GM10847 (cell line): ENCODE data around the gene SLC6A19.

Experiments
- POLR2A ChIP-seq: IDR thresholded peaks from 2 replicates; pipeline ENCODE4 v1.6.1; 2011; ENCODE audit not compliant: insufficient read length; ENCODE audit errors: extremely low read depth

SLC6A19 gene

DNA sequence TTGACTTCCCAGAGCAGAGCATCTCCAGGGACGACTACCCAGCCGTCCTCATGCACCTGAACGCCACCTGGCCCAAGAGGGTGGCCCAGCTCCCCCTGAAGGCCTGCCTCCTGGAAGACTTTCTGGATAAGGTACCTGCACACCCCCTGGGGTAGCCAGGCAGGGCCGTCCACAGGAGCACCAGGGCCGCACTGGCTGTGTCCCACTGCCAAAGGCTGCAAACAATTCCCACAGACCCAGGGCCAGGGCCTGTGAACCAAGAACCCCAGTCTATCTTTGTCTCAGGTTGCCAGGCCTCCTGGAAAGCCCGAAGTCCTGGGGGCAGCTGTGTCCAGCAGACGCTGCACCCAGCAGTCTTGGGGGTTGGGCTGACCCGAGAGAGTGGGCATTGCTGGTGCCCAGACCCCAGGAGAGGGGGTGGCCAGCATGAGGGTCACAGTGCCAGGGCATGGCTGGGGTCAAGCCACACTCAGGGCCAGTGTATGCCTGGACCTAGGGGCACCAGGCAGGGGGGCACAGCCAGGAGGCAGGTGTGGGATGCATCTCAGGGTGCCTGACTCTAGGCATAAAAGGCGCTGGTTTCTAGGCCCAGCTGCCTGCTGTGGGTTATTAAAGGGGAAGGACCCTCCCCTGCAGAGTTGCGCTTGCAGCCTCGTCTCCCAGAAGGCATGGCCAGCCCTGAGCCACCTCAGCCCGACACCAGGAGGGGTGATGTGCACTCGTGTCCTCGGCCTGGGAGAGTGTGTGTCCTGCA is 41.5 kb downstream of the SLC6A19 start:
- no peak for TF ChIP-seq POLR2A

DNA sequence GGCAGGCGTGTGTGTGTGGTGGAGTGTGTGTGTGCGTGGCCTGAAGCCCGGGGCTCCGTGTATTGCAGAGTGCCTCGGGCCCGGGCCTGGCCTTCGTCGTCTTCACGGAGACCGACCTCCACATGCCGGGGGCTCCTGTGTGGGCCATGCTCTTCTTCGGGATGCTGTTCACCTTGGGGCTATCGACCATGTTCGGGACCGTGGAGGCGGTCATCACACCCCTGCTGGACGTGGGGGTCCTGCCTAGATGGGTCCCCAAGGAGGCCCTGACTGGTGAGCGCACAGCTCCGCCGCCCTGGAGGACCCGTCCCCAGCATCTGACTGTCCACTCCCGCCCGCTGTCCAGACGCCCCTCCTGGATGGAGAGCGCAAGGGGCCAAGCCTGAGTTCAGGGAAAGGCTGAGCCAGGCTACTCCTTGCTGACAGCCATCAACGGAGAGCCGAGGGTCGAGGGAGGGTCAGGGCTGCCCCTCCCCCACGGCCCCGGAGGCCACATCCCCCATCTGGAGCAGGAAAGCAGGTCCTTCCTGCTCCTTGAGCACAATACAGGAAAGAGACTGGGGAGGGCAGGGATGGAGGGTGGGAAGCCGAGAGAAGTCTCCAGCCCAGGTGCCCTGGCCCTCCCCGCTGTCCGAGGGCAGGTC is 42.2 kb downstream of the SLC6A19 start:
- no peak for TF ChIP-seq POLR2A

DNA sequence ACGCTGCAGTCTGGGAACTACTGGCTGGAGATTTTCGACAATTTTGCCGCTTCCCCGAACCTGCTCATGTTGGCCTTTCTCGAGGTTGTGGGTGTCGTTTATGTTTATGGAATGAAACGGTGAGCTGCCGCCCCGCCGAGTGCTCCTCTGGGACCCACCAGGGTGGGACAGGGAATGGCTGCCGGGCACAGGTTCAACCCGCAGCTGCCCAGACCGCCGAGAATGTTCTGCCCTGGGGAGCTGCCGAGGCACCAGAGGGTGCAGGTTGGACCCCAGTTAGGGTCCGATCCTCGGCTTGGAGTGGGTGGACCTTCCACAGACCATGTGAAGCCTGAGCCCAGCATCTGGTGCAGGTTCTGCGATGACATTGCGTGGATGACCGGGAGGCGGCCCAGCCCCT is 42.9 kb downstream of the SLC6A19 start:
- TF ChIP-seq POLR2A = no peak

DNA sequence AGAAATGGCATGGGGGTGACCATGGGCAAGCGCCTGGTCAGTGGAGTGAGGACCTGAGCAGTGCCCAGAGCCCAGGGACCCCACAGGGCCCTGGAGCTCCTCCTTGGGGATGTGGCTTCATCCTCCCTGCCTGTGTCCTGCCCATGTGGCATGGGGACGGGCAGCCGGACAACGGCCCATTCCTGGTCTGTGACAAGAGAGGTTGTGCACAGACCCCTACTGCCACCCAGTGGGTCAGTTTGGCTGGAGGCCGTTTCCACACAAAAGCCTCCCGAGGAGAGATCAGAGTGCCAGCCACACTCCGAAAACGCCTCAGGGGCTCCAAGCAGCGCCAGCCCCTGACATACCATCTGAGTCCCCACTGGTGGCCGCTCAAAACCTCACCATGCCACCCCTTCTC is 43.6 kb downstream of the SLC6A19 start:
- TF ChIP-seq POLR2A = no peak

DNA sequence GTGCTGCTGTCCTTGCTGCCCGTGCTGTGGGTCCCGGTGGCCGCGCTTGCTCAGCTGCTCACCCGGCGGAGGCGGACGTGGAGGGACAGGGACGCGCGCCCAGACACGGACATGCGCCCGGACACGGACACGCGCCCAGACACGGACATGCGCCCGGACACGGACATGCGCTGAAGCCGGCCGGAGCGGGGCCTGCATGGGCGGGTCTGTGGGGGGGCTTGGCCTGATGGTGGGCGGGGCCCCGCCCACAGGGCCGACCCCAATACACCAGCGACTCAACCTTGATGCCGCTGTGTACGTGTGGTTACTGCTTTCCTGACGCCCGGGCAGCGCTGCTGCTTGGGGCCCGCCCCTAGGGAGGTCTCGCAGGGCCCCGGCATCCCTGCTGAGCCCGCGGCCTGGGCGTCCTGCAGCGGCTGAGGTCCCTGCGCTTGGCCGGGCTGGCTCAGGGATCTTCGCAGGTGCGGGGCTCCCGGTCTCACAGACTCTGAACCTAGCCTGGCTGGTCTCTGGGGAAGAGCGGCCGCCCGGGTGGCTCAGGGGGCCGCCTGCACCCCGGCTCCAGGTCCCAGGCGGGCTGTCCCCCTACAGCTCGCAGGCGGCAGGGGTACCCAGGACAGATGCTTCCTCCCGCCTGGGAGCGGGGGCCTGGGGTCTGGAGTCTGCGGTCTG is 44.6 kb downstream of the SLC6A19 start:
- no peak for TF ChIP-seq POLR2A

DNA sequence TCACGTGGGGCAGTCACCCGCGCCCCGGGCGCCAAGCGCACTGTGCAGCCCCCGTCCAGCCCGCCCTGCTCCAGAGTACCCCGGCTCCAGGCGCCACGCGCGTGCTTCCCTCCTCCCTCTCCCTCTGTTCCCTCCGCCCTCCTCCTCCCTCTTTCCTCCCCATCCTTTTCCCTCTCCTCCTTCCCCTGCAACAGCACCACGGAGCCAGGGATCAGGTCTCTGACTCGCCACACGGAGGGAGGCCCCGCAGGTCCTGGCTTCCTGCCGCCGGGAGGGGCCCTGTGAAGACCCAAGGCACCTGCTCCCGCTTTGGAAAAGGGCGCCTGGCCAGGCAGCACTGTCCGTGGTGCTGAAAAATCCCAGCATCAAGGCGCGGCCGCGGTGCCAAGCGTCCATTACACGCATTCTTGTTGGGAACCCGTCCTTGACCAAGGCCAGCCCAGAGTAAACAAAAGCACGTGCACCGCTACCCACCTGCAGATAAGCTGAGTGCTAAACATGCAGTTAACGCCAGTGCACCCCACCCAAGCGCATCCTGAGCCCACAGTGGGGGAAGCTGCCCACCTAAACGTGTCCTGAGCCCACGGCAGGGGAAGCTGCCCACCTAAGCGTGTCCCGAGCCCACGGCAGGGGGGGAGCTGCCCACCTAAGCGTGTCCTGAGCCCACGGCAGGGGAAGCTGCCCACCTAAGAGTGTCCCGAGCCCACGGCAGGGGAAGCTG is 45.5 kb downstream of the SLC6A19 start:
- TF ChIP-seq POLR2A = no peak

DNA sequence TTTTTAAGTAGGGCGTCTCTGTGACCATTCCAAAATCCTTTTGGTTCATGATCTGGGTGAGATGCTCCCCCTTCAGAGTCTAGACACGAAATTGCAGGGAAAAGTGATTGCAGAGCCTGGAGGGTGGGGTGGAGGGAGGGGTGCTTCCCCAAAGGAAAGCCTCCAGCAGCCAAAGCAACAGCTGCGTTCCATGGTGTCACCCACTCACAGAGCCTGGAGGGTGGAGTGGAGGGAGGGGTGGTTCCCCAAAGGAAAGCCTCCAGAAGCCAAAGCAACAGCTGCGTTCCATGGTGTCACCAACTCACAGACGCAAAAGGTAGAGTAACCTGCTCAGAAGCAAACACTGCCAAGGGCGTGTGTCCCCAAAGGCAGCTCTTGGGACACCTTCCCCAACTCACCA is 46.4 kb downstream of the SLC6A19 start:
- no peak for TF ChIP-seq POLR2A

DNA sequence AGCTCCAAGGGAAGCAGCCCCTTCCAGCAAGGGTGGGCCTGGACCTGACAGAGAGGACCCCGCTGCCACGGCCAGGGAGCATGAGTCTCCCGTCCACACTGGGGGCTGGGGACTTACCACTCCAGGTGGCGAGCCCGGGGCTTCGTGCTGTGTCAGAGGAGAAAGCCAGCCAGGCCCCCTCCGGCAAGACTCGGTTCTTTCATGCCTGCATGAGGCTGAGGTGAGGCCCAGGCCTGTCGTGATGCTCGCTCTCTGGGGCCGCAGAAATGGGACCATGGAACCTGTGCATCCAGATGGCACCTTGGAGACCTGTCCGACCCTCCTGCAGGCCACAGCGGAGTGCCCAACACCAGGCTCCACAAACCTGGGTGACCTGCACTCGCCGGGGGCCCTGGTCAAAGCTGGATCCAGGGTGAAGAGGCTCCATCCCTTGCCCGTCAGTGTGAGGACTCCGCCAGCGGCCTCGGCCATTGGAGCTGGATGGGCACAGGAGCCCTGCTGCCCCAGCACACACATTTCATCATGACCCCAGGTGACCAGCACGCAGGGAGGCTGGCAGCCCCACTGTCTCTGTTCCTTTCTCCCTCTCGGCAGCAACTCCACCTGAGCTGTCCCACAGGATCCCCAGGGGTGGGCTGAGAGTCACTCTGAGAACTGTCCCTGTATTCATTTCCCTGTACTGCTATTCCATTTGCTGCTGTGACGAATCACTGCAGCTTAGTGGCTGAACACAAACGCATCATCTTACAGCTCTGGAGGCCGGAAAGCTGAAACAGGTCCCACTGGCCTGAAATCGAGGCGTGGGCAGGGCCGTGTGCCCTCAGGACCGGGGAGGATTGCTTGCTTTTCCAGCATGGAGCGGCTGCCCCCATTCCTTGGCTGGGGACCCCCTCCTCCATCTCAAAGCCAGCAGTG is 48.2 kb downstream of the SLC6A19 start:
- TF ChIP-seq POLR2A = no peak

DNA sequence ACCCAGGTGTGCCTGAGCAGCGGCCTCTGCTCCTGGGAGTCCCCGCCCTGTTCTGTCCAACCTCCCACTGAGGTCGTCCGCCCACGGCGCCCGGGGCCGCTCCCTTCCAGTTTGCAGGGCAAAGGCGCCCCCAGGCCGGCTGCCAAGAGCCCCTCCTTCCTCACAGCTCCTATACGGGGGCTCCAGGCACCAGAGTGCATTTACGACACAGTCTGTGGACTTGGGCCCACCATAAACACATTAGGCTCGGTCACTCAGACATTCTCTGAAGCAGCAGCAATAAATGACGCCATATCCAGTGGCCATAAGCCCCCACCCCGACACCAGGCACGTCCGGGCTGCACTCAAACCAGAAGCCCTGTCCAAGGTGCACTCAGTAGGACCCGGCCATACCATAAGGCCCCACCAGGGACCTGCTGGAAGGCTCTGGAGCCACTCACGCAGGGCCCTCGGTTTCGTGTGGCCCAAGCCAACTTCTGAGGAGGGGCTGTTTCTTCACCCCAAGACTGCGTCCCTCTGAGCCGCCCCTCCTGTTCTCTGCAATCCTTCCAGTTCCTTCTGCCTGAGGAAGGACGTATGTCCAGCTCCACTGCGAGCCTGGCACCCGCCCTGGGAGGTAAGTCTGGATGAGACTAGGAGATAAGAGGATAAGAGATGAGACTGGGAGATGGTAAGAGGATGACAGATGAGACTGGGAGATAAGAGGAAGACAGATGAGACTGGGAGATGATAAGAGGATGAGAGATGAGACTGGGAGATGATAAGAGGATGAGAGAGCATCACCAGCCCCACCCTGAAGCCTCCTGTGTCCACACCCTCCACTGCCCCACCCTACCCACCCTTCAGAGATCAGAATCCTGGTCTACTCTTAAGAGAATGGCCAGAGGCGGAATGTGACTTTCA is 50.5 kb downstream of the SLC6A19 start:
- no peak for TF ChIP-seq POLR2A

DNA sequence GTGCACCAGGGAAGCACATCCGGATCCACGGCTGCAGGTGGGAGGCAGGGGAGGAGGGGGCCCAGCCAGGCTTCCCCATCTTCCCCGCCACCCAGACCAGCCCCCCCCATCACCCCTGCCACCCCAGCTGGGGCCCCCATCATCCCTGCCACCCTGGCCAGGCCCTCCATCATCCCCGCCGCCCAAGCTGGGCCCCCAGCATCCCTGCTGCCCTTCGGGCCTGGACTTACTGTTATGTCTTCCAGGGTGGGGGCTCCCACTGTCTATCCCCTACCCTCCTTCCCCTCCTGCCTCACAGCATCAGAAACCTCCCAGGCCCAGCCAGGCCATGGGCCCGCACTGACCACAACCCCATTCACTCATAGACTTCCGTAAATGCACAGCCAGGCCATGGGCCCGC is 51.3 kb downstream of the SLC6A19 start:
- TF ChIP-seq POLR2A = no peak

DNA sequence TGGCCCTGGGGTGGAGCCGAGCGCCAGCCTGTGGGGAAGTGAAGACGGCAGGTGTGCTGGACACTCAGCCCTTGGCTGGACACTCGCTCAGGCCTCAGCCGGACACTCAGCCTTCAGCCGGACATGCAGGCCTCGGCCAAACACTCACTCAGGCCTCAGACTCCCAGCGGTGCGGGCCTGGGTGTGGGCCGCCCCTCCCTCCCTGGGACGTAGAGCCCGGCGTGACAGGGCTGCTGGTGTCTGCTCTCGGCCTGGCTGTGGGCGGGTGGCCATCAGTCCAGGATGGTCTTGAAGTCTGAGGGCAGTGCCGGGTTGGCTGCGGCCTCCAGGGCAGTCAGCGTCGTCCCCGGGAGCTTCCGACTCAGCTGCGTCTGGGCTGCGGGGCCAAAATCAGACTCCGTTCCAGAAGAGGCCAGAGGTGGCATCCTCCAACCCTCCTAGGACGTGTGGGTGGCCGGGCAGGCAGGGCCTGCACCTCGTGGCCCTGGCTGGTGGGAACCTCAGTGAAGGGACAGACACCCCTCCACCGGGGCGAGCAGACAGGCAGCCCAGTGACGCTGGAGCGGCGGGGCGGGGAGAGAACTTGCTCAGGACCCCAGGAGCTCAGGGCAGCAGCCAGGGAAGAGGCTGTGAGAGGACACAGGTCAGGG is 52.2 kb downstream of the SLC6A19 start:
- no peak for TF ChIP-seq POLR2A

DNA sequence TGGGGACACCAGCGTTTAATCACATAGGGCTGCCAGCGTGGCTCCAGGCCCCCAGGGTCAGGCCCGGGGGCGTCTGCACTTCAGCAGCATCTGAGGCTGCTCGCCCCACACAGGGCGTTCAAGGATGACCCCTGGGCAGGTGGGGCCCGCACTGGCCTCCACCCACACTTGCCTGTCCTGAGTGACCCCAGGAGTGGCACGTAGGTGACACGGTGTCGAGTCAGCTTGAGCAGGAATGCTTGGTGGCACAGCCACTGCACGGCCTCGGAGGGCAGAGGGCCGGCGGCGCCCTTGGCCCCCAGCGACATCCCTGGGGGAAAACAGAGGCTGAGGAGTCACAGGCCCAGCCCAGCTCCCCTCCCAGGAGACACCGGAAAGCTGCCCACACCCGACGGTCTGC is 52.8 kb downstream of the SLC6A19 start:
- no peak for TF ChIP-seq POLR2A

DNA sequence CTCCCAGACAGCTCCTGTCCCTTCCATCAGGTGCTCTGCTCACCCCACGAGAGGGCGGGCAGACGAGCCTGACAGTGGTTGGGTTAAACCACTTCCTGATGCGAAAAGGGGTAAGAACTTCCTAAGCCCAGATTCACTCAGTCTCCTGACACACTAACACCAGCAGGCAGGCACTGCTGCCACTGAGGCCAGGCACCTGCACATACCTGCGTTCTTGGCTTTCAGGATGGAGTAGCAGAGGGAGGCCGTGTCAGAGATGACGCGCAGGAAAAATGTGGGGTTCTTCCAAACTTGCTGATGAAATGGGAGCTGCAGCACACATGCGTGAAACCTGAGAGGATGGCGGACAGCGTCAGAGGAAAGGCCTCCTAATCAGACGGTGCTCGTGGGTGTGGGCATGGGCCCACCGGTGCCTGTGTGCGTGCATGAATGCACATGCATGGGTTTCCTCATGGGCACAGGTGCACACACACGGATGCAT is 53.7 kb downstream of the SLC6A19 start:
- no peak for TF ChIP-seq POLR2A
